ENCODE data around the gene ESD. TPM values are rescaled to one million over a fixed set of nuclear protein-coding genes. Genes with fewer than 3 reads are reported as not detected.

ESD gene
- total RNA-seq, 1 experiment from 2014 or later: 164 TPM

- in situ Hi-C loops (cut with HindIII; ENCODE audit: low pct_unique_long_range_greater_than_20kb, low sequenced_read_pairs): no loop called here
- DNase-seq (ENCODE audit: low read depth, low spot score): no peak
Observed at GRCh38 chr13:46726347-46726746, 70.6 kb downstream of the ESD start.

Other genes with a start within 250 kb of the ESD start
- gene LRCH1, start 244.0 kb downstream of the ESD start, total RNA-seq (2014; rRNA removed; shearing (Covaris generic)): 7.3 and 8.7 TPM in 2 replicates
- gene HTR2A, start 99.9 kb upstream of the ESD start, total RNA-seq (2014; rRNA removed; shearing (Covaris generic)): not detected in 2 replicates